Measurements from ENCODE around the gene ADAMTSL3. TPM values are rescaled to one million over a fixed set of nuclear protein-coding genes. Genes with fewer than 3 reads are reported as not detected.

The ADAMTSL3 gene
- total RNA-seq, 1 donor from 2014 or later, result 0.07 TPM

- Mint-ChIP-seq H3K9me3 (no peaks in the 10 kb centered on the region), H3K27ac (ENCODE audit: unreplicated experiment) (no peak overlapping the region), H3K4me3 (no peak overlapping the region)
Observed at GRCh38 chr15:83904107-83905040, 250.5 kb downstream of the ADAMTSL3 start.

GRCh38 chr15:83905556-83906273 is 251.8 kb downstream of the ADAMTSL3 start:
- Mint-ChIP-seq H3K27me3 (ENCODE audit: low read depth) (peaks cover 12% of the 10 kb centered on the region), H3K27ac (ENCODE audit: unreplicated experiment) (no peak overlapping the region), H3K36me3 (ENCODE audit: low read depth) (no peaks in the 10 kb centered on the region), H3K4me3 (no peak overlapping the region), H3K9me3 (no peaks in the 10 kb centered on the region), H3K4me1 (no peaks in the 10 kb centered on the region)
- no peak for TF ChIP-seq CTCF (conservative IDR thresholded peaks at IDR 0.05)
- no peak for DNase-seq (ENCODE audit: low read depth, low spot score)

More at GRCh38 chr15:83904107-83905040, 250.5 kb downstream of the ADAMTSL3 start:
- TF ChIP-seq CTCF (conservative IDR thresholded peaks at IDR 0.05), result no peak
- Mint-ChIP-seq H3K4me1 (no peaks in the 10 kb centered on the region), H3K27me3 (ENCODE audit: low read depth) (peaks cover 20% of the 10 kb centered on the region), H3K36me3 (ENCODE audit: low read depth) (no peaks in the 10 kb centered on the region)
- no peak for DNase-seq (ENCODE audit: low read depth, low spot score)

GRCh38 chr15:83911345-83911744 is 257.4 kb downstream of the ADAMTSL3 start:
- H3K4me3 Mint-ChIP-seq, result no peak overlapping the region
- no peak overlapping the region for H3K27ac Mint-ChIP-seq (ENCODE audit: unreplicated experiment)
- no peak for DNase-seq (ENCODE audit: low read depth, low spot score)
- peaks cover 2% of the 10 kb centered on the region for H3K27me3 Mint-ChIP-seq (ENCODE audit: low read depth)
- H3K4me1 Mint-ChIP-seq, result no peaks in the 10 kb centered on the region
- no peaks in the 10 kb centered on the region for H3K9me3 Mint-ChIP-seq
- H3K36me3 Mint-ChIP-seq (ENCODE audit: low read depth), result no peaks in the 10 kb centered on the region
- TF ChIP-seq CTCF (conservative IDR thresholded peaks at IDR 0.05), result no peak

- H3K27ac Mint-ChIP-seq (ENCODE audit: unreplicated experiment), result no peak overlapping the region
- H3K36me3 Mint-ChIP-seq (ENCODE audit: low read depth), result no peaks in the 10 kb centered on the region
- H3K4me3 Mint-ChIP-seq, result no peak overlapping the region
- DNase-seq (ENCODE audit: low read depth, low spot score), result no peak
- peaks cover 2% of the 10 kb centered on the region for H3K27me3 Mint-ChIP-seq (ENCODE audit: low read depth)
- no peak for TF ChIP-seq CTCF (conservative IDR thresholded peaks at IDR 0.05)
- H3K4me1 Mint-ChIP-seq, result no peaks in the 10 kb centered on the region
- no peaks in the 10 kb centered on the region for H3K9me3 Mint-ChIP-seq
Observed at GRCh38 chr15:83912343-83912742, 258.4 kb downstream of the ADAMTSL3 start.

- no peaks in the 10 kb centered on the region for H3K4me1 Mint-ChIP-seq
- no peaks in the 10 kb centered on the region for H3K9me3 Mint-ChIP-seq
- H3K36me3 Mint-ChIP-seq (ENCODE audit: low read depth), result no peaks in the 10 kb centered on the region
- DNase-seq (ENCODE audit: low read depth, low spot score), result no peak
- H3K27me3 Mint-ChIP-seq (ENCODE audit: low read depth), result peaks cover 2% of the 10 kb centered on the region
- no peak overlapping the region for H3K27ac Mint-ChIP-seq (ENCODE audit: unreplicated experiment)
- TF ChIP-seq CTCF (conservative IDR thresholded peaks at IDR 0.05), result no peak
- no peak overlapping the region for H3K4me3 Mint-ChIP-seq
Observed at GRCh38 chr15:83913034-83913632, 259.2 kb downstream of the ADAMTSL3 start.

All from neural crest cell (in vitro differentiated cells).